NOMO-1 treated with dmso at 0.1 percent for 144 hours (cell line): Measurements from ENCODE around the gene OARD1.

Experiments used
- DNase-seq: peaks from one replicate; lab custom pipeline; 2025; ENCODE audit not compliant: unreplicated experiment; lab: John Stamatoyannopoulos, UW

Gene OARD1

GRCh38 chr6:41050536-41050935 lies 21.6 kb downstream of the OARD1 start:
- DNase-seq = no peak

GRCh38 chr6:41049955-41050354 lies 22.2 kb downstream of the OARD1 start:
- DNase-seq = no peak

DNA sequence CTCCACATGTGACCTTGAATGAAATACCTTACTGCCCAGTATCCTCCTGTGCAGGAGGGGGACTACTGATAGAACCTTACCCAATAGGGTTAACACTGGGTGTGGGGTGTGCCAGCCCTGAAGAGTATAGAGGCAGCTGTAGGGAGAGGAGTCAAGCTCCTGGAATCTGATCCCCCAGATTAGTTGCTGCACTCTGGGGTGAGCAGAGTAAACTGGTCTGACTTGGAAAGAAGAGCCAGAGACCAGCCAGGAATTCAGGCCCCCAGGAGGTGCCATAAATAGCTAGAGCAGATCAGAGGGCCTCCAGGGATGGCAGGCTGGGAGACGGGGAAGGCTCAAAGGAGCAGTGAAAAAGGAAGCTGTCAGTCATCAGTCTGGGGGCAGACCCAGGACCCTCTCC lies 22.6 kb downstream of the OARD1 start:
- DNase-seq = no peak

DNA sequence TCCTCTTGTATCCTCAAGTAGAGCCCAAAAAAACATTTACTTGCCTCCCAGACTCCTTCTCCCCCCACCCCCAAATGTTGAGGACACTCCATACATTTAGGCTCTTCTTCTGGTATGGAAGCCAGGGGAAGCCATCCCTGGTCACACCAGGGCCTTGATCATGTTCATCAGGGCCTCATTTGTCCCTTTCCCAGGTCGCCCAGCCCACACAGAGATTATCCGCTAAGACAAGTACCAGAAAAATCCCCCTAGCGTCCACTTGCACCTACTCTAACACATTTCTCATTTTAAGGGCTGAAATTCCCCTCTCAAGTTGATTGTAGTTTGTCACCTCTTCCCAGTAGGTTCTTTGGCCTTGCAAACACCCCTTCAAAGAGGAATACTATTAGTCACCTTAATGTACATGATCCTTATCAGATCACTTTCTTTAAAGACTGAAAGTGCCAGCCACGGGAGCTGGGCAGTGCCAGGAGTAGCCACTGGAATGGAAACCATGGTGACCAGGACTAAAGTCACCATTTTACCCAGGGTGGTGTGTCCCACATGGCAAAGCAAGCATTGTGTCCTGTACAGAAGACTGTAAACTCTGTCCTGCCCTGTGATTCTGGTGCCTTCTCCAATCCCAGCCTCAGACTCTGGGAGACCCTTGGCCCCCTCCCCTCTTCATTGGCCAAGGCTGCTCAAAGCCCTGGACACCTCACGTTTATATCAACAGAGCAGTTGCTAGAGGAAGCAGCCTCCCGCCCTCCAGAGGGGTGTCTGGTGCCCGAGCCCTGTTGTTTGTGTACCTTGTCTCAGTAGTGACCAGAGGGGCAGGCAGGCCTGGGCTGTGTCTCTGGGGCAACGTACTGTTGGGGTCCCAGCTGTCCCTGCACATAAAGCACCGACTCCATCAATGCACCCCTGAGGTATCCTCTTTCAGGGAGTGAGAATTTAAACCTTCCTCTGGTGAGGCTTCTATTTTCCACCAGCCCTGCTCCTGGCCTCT lies 24.1 kb downstream of the OARD1 start:
- no peak for DNase-seq

DNA sequence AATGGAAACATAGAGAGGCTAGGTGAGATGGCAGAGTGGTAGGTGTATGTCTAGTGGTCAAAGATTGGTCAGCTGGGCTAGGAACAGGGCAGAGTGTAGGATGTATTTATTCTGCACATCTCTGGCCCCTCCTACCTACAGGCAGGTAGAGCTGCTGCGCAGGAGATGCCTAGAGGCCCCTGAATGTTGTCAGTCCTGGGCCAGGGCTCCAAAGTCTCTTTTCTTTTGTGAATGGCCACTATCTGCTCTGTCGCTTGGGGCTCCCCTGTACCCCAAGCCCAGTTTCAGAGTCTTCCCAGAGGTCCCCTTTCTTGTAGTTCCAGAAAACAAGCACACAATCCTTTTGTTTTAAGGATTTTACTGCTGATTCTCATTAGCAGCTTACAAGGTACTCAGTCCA lies 24.9 kb downstream of the OARD1 start:
- no peak for DNase-seq

- DNase-seq = no peak
These were observed 26.1 kb downstream of the OARD1 start for GRCh38 chr6:41046084-41046483.

GRCh38 chr6:41045664-41046063 lies 26.5 kb downstream of the OARD1 start:
- no peak for DNase-seq

GRCh38 chr6:41043151-41043550 lies 29.0 kb downstream of the OARD1 start:
- DNase-seq = no peak

GRCh38 chr6:41042226-41043055 lies 29.7 kb downstream of the OARD1 start, which contains the start of gene TSPO2:
Gene TSPO2 (plus strand): TSS chr6:41042467. CDS start chr6:41042986, 519 bp downstream.
- DNase-seq = no peak

DNA sequence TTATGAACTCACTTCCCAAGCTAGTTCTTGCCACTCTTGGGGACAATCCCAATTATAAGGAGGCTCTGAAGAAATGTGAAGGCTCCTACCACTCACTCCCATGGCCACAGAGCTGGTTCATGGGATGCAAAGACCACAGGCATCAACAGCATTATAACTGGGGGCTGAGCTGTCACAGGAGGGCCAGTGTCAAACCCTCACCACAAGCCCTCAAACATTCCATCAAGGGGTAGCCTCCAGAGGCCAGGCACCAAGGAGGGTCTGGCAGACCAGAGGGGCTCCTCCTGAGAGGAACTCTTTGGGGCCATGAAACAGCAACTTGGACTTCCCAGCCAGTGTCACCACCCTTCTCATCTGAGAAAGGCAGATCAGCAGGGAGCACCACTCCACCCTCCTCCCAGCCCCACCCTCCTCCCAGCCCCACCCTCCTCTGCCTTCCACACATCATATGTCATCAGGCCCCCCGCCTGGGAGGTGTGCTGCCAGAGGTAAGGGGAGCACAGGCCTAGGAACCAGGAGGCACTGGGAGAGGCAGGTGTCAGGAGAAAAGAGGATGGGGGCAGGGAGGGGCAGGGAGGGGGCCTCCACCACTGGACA lies 31.1 kb downstream of the OARD1 start:
- DNase-seq = no peak

DNA sequence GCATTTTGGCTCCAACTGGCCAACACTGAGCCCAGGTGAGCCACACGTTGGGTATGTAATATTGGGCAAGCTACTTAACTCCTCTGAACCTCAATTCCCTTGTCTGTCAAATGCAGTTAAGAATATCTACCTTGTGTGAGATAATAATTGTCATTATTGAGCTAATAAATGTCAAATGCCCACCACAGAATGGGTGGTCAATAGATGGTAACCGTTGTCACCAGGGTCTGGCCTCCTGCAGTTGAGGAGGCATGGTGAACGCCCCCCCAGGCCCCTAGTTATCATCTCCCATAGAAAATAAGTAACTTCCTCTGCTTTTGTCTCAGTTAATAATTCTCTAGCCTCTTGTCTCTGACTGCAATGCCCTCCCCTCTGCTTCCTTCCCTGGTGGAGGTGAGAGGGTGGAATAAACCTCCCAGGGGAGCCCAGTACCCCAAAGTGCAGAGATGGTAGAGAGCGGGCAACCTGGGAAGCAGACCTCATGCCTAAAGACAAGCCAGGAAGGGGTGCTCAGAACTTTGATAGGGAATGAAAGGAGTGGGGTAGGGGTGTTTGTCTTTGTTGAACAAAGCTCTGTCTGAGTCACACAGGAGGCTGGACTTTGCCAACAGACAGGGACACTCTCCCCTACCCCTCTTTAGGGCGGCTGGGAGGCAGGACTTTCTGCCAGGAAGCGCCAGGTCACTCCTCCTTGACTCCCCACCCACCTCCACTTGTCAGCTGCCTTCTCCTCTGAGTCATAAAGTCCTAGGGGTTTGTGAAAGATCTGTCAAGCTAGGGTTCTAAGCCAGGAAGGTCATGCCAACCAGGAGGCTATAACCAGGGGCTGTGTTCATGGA lies 31.8 kb downstream of the OARD1 start:
- no peak for DNase-seq

DNA sequence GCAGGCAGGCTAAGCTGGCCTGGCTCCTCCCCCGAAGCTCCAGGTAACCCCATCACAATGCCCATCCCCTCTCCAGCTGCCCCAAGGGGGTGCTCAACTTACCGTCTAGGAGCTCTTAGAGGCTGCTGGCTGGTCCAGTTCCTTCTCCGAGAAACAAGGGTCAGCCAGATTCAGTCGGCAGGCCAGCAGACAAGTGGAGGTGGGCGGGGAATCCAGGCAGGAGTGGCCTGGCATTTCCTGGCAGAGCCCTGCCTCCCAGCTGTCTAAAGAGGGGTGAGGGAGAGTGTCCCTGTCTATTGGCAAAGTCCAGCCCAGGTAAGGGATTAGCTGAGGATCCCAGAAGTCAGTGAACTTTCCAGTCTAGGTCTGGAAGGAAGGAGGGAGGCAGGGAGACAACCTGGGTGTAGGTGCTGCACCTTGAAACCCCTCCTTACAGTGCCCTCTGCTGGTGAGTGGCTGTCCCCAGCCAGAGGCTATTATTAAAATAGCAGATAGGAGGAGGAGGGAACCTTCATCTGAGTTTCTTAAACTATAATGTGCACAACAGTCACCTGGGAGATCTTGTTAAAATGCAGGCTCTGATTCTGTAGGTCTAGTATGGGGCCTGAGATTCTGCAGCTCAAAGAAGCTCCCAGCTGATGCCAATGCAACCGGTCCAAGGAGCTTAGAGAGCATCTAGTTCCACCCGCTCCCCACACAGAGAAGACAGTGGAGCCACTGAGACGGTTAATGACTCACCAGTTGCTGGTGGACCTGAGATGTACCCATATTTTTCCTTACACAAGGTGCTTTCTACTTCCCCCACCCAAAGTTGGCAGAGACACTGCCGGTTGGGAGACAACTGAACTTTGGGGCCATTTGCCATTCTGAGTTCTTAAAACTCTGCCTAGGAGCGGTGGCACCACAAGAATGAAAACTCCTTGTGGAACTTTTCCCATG lies 32.8 kb downstream of the OARD1 start, which contains the start of gene UNC5CL:
UNC5CL (minus strand) TSS at position 162 of the 939 bp plus-strand sequence. CDS start 4,147 bp downstream, outside the sequence.
- no peak for DNase-seq

DNA sequence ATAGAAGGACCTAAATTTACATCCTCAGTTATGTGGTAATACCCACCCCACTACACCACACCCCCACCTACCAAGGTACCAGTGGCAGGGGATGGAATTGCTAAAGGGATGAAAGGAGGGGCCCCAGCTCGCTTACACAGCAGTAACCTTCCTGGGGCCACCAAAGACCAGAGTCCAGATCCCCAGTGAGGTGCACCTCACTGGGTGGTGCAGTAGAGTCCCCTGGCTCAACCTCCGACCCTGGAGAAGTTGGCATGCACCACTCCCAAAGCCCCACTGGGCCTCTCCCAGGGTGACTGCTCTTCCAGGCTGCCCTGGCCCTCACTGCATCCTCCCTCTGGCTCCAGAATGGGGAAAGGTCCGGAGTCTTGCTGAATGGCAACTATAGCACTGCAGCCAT lies 34.0 kb downstream of the OARD1 start:
- no peak for DNase-seq

- DNase-seq = no peak
These were observed 34.9 kb downstream of the OARD1 start for GRCh38 chr6:41037107-41037900.

- no peak for DNase-seq
These were observed 35.6 kb downstream of the OARD1 start for GRCh38 chr6:41036601-41037000.

DNA sequence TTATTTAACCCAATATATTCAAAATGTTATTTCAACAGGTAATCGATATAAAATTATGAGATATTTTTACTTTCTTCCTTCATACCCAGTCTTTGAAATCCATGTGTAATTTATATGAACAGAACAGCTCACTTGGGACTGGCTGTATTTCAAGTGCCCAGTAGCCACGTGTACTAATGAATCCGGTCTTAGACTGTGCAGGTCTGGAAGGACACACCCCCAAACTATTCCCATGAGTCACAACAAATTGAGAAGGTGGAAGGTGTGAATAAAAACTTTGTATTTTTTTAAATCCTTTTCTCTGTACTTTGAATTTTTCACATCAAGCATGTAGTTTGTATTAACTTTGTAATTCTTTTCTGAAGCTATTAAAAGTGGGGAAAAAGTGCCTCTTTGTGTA lies 36.0 kb downstream of the OARD1 start:
- DNase-seq = no peak

- no peak for DNase-seq
These were observed 38.4 kb downstream of the OARD1 start for GRCh38 chr6:41033776-41034175.

DNA sequence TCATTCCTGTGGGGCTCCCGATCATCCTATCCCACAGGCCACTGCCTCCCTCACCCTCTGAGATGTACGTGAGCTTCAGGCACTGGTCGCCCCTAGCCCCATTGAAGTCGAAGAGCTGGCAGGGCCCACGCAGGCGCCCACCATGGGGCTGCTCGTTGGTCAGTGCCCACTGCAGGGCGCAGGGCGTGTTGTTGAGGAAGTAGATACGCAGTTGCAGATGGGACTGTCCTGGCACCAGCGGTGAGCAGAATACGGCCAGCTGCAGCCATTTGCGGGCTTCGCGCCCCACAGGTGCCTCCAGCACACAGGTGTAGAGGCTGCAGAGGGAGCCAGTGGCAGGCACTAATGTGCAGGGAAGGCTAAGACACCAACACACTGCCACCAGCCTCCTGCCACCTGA lies 39.3 kb downstream of the OARD1 start:
- DNase-seq = no peak
